ENCODE measurements around the gene ABHD17B.

DNA sequence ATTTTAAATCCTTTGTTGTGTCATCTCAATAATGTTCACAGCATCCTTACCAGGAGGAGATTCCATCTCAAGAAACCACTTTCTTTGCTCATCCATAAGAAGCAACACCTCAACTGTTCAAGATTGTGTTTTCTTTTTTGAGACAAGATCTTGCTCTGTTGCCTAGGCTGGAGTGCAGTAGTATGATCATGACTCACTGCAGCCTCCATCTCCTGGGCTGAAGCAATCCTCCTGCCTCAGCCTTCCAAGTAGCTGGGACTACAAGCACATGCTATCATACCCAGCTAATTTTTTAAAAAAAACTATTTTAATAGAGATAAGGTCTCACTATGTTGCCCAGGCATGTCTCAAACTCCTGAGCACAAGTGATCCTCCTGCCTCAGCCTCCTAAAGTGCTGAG is 60.0 kb downstream of the ABHD17B start:
- TF ChIP-seq, protein P1, sequence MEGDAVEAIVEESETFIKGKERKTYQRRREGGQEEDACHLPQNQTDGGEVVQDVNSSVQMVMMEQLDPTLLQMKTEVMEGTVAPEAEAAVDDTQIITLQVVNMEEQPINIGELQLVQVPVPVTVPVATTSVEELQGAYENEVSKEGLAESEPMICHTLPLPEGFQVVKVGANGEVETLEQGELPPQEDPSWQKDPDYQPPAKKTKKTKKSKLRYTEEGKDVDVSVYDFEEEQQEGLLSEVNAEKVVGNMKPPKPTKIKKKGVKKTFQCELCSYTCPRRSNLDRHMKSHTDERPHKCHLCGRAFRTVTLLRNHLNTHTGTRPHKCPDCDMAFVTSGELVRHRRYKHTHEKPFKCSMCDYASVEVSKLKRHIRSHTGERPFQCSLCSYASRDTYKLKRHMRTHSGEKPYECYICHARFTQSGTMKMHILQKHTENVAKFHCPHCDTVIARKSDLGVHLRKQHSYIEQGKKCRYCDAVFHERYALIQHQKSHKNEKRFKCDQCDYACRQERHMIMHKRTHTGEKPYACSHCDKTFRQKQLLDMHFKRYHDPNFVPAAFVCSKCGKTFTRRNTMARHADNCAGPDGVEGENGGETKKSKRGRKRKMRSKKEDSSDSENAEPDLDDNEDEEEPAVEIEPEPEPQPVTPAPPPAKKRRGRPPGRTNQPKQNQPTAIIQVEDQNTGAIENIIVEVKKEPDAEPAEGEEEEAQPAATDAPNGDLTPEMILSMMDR (conservative IDR thresholded peaks at IDR 0.05), result no peak
- no peak for TF ChIP-seq EZH2 (IDR thresholded peaks at IDR 0.05; ENCODE audit: low read depth)
